ENCODE data around the gene RHBG. TPM values are rescaled to one million over a fixed set of nuclear protein-coding genes. Genes with fewer than 3 reads are reported as not detected.

Gene RHBG
- total and polyA plus RNA-seq, 2 donors (not counting 3 experiments of a cell fraction or from before 2014, with no cell fraction given): not detected

- H3K4me2 ChIP-seq (ENCODE audit: insufficient read depth, low read length): no peak overlapping the region
- intact Hi-C loops (cut with micrococcal nuclease) (no loop called here), dilution Hi-C loops (cut with MboI; ENCODE audit: extremely low pct_ligation_motif_present, low sequenced_read_pairs) (no loop called here)
- CTCF ChIA-PET: interaction anchor here (1.1 kb wide), 1 partner anchor 54 kb away, joined by 5 read pairs; no protein-coding TSS in a partner anchor
- no peak overlapping the region for H3K9ac ChIP-seq (replicated peaks; ENCODE audit: extremely low read depth, insufficient read depth, low read length)
- DNase-seq (ENCODE audit: low read depth, low spot score): no peak
- BruUV-seq (replicated peaks): no TSS peak
- TF ChIP-seq FOS (IDR thresholded peaks at IDR 0.05; ENCODE audit: borderline replicate concordance, insufficient read depth, low read length) (no peak), POLR2AphosphoS5 (IDR thresholded peaks at IDR 0.05; ENCODE audit: insufficient read depth, low read depth, low read length) (no peak), JUN (IDR thresholded peaks at IDR 0.05; ENCODE audit: borderline replicate concordance, insufficient read depth, insufficient read length, low read depth) (no peak)
- no peaks in the 10 kb centered on the region for H3K4me1 ChIP-seq (ENCODE audit: control insufficient read depth, extremely low read depth, insufficient read depth, low read length)
- no peaks in the 10 kb centered on the region for H3K9me1 ChIP-seq (replicated peaks; ENCODE audit: control insufficient read depth, extremely low read depth, insufficient read depth, low read length)
- H3K79me2 ChIP-seq (ENCODE audit: control insufficient read depth, insufficient read depth, low read length): no peaks in the 10 kb centered on the region
- no peaks in the 10 kb centered on the region for H4K20me1 ChIP-seq (replicated peaks; ENCODE audit: control insufficient read depth, extremely low read depth, insufficient read depth, low read length)
- FAIRE-seq: no peak
- no peak overlapping the region for H3K4me3 ChIP-seq (replicated peaks in 1 of 3; ENCODE audit: insufficient read depth in 1 of 3, low read depth in 1 of 3, low read length in 3 of 3)
- H3K9me3 ChIP-seq (replicated peaks; ENCODE audit: control insufficient read depth, insufficient read depth, low read length): no peaks in the 10 kb centered on the region
- no peak overlapping the region for H3K27ac ChIP-seq (ENCODE audit: insufficient read depth, low read depth, low read length)
- POLR2A ChIA-PET: no interaction called here
- H3K36me3 ChIP-seq (ENCODE audit: control insufficient read depth in 2 of 2, extremely low read depth in 1 of 2, insufficient read depth in 2 of 2, low read length in 2 of 2): no peaks in the 10 kb centered on the region
- peaks cover 23 to 31% of the 10 kb centered on the region in 2 experiments for H3K27me3 ChIP-seq (ENCODE audit: control insufficient read depth in 2 of 2, insufficient read depth in 2 of 2, low read length in 2 of 2)
- H2AFZ ChIP-seq (ENCODE audit: low read depth, low read length): no peak overlapping the region
Measured at GRCh38 chr1:156392452-156392853, 23.4 kb downstream of the RHBG start.

- FAIRE-seq (no peak), DNase-seq (ENCODE audit: low read depth, low spot score) (no peak)
- intact Hi-C loops (cut with micrococcal nuclease) (no loop called here), dilution Hi-C loops (cut with MboI; ENCODE audit: extremely low pct_ligation_motif_present, low sequenced_read_pairs) (no loop called here)
- Histone ChIP-seq H3K9me1 (replicated peaks; ENCODE audit: control insufficient read depth, extremely low read depth, insufficient read depth, low read length) (no peaks in the 10 kb centered on the region), H2AFZ (ENCODE audit: low read depth, low read length) (no peak overlapping the region), H3K9ac (replicated peaks; ENCODE audit: extremely low read depth, insufficient read depth, low read length) (no peak overlapping the region), H3K4me1 (ENCODE audit: control insufficient read depth, extremely low read depth, insufficient read depth, low read length) (no peaks in the 10 kb centered on the region), H3K4me3 (replicated peaks in 1 of 3; ENCODE audit: insufficient read depth in 1 of 3, low read depth in 1 of 3, low read length in 3 of 3) (no peak overlapping the region), H3K36me3 (ENCODE audit: control insufficient read depth in 2 of 2, extremely low read depth in 1 of 2, insufficient read depth in 2 of 2, low read length in 2 of 2) (no peaks in the 10 kb centered on the region), H3K27me3 (ENCODE audit: control insufficient read depth in 2 of 2, insufficient read depth in 2 of 2, low read length in 2 of 2) (peaks cover 17 to 25% of the 10 kb centered on the region in 2 experiments), H3K27ac (ENCODE audit: insufficient read depth, low read depth, low read length) (no peak overlapping the region), H4K20me1 (replicated peaks; ENCODE audit: control insufficient read depth, extremely low read depth, insufficient read depth, low read length) (no peaks in the 10 kb centered on the region), H3K9me3 (replicated peaks; ENCODE audit: control insufficient read depth, insufficient read depth, low read length) (no peaks in the 10 kb centered on the region), H3K79me2 (ENCODE audit: control insufficient read depth, insufficient read depth, low read length) (no peaks in the 10 kb centered on the region), H3K4me2 (ENCODE audit: insufficient read depth, low read length) (no peak overlapping the region)
- POLR2A ChIA-PET: no interaction called here
- no TSS peak for BruUV-seq (replicated peaks)
- TF ChIP-seq GATA2 (IDR thresholded peaks at IDR 0.05; ENCODE audit: insufficient read depth, insufficient read length, low read depth, low read length) (no peak), POLR2AphosphoS5 (IDR thresholded peaks at IDR 0.05; ENCODE audit: insufficient read depth, low read depth, low read length) (no peak), FOS (IDR thresholded peaks at IDR 0.05; ENCODE audit: borderline replicate concordance, insufficient read depth, low read length) (no peak), JUN (IDR thresholded peaks at IDR 0.05; ENCODE audit: borderline replicate concordance, insufficient read depth, insufficient read length, low read depth) (no peak)
- CTCF ChIA-PET: interaction anchor here (1.3 to 5.0 kb wide), 2 partner anchors 7 to 53 kb away, joined by 7 to 52 read pairs; no protein-coding TSS in a partner anchor
Measured at GRCh38 chr1:156393095-156393494, 24.1 kb downstream of the RHBG start.

Measured in endothelial cell of umbilical vein (primary cell).